HG02885 (cell line): ENCODE measurements around the gene ARRDC1.
"Not testable (repeated sequence)": the region's sequence is repeated elsewhere in the genome, so short reads cannot be mapped to it uniquely, and the experiment has no call there.

Source experiments
- ATAC-seq: cut with Tn5 transposase; IDR thresholded peaks from one replicate; pipeline ENCODE4 v1.9.1; 2021; ENCODE audit warnings: mild to moderate bottlenecking; ENCODE audit not compliant: unreplicated experiment, poor library complexity

ARRDC1 gene

DNA sequence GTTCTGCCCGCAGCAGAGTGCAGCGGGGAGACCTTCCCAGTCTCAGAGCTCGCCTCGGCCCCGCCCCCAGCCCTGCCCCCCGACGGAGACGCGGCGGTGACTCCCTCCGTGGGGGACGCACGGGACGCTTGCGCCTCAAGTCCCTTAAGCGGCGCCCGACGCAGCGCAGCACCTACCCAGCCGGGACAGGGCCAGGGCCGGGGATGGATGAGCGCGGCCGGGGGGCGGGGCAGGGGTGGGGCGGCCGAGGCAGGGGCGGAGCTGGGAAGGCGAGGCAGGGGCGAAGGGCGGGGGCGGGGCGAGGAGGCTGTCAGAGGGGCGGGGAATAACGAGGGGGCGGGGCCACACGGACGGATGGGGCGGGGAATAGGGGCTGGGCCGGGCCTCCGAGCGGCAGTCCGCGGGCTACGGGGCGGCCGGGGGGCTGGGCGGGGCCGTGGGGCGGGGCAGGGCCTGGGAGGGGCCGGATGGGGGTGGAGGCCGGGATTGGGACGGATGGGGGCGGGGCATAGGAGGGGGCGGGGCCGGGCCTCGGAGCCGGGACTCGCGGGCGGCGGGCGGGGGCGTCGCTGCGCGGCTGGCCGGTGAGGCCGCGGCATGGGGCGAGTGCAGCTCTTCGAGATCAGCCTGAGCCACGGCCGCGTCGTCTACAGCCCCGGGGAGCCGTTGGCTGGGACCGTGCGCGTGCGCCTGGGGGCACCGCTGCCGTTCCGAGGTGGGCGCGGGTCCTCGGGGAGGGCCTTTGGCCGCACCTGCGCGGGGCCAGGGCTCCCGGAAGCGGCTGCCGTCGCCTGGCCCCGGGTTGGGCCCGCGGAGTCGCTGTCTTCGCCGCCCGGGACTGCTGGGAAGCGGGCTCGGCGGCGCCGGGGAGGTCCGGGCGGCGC lies at the start of gene ARRDC1:
ARRDC1 (plus strand) TSS at position 566 of the 884 bp plus-strand sequence; CDS start at position 598, 32 bp downstream.
- peak; percentile 78 for ATAC-seq

GRCh38 chr9:137556069-137556838 lies 49.2 kb upstream of the ARRDC1 start:
- no peak for ATAC-seq

DNA sequence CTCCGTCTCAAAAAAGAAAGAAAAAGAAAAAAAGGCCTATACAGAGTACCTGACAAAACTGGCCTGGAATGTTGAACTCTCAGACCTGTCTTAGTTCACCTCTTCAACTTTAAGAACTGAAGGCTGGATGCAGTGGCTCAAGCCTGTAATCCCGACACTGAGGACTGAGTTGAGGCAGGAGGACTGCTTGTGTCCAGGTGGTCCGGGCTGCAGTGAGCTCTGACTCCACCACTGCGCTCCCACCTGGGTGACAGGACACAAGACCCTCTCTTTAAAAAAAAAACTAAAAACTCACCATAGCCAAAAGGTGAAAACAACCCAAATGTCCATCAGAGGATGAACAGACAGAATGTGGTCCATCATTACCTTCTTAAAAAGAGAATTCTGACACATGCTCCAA lies 47.4 kb upstream of the ARRDC1 start:
- ATAC-seq = no peak

DNA sequence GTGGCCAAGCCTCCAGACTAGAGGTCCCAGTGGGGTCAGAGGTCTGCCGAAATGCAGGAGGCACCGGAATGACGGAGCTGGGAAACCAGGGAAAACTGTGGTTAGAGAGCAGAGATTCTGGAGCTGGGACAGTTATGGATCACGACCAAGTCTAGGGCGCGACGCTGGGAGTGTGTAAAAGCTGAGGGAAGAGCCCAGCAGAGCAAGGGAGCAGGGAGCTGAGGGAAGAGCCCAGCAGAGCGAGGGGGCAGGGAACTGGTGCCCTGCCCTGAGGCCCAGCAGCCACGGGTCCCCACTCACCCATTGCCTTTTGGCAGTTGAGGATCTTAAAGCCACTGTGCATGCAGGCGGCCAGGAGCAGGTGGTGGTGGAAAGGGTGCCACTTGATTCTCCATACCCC lies 41.4 kb upstream of the ARRDC1 start:
- no peak for ATAC-seq

DNA sequence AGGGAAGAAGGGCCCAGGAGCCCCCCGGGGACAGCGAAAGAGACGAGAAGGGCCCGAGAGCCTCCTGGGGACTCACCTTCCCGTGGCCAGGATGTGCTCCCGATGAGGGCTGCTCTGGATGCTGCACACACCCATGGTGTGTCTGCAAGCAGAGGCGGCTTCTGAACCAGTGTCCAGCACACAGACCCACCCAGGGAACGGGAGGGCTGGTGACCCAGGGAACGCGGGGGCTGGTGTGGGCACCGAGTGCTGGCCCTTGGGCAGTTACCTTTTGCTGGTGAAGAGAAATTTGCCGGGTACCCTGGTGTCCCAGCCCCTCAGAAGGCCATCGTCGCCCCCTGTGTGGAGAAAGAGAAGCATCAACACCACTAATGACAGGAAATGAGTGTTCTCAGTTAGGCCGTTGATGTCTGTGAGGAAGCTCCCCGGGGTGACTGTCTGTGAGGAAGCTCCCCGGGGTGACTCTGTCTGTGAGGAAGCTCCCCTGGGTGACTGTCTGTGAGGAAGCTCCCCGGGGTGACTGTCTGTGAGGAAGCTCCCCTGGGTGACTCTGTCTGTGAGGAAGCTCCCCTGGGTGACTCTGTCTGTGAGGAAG lies 40.6 kb upstream of the ARRDC1 start:
- ATAC-seq = no peak

DNA sequence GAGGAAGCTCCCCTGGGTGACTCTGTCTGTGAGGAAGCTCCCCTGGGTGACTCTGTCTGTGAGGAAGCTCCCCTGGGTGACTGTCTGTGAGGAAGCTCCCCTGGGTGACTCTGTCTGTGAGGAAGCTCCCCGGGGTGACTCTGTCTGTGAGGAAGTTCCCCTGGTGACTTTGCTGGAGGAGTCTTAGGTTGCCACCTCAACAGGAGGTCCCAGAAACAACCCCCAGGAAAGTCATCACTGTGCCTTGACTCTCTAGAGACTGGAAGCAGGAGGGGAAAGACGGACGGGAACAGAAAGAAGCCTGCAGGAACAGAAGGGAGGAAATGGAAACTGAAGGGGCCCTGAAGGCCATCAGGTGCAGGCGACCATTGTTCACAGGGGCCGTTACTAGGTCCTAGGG lies 37.0 kb upstream of the ARRDC1 start:
- ATAC-seq = not testable (repeated sequence)

DNA sequence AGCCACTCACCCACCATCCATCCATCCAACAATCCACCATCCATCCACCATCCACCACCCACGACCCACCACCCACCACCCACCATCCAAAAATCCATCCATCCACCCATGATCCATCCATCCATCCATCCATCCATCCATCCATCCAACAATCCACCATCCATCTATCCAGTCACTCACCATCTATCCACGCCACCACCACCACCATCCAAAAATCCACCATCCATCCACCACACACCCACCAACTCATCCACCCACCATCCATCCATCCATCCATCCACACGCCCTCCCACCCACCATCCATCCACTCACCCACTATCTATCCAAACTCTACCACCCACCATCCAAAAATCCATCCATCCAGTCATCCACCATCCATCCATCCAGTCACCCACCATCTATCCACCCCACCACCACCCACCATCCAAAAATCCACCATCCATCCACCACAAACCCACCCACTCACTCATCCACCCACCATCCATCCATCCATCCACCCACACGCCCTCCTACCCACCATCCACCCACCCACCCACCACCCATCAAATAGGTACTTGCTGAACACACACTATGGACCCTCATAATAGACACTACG lies 35.8 kb upstream of the ARRDC1 start:
- ATAC-seq = no peak

- ATAC-seq = no peak
Measured at GRCh38 chr9:137570566-137570965, 34.9 kb upstream of the ARRDC1 start.

DNA sequence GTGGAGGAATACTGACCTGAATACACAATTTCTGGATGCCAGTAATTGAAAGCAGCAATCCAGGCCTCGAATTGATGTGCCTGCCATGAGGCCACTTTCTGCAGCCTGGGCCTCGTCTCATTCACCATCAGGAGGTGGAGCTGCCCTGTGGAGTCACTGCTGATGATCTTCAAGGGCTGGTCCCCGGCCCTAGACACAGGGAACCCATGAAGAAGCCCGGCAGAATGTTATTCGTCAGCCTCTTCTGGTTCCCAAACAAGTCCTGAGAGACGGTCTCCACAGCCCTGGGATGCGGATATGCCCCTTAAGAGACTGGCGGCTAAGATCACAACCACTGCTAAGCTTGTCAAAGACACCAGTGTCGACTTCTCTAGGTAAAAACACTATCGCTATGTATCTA lies 31.3 kb upstream of the ARRDC1 start:
- no peak for ATAC-seq

- no peak for ATAC-seq
Measured at GRCh38 chr9:137575364-137575715, 30.1 kb upstream of the ARRDC1 start.

GRCh38 chr9:137575716-137576411 lies 29.6 kb upstream of the ARRDC1 start:
- no peak for ATAC-seq

- ATAC-seq = peak; percentile 89
Measured at GRCh38 chr9:137578518-137579258, 26.8 kb upstream of the ARRDC1 start, which contains the start of gene DPH7. TSS of gene DPH7 (minus strand) at chr9:137578925. CDS start at chr9:137578777, 148 bp downstream.

GRCh38 chr9:137579259-137579604 lies 26.3 kb upstream of the ARRDC1 start:
- ATAC-seq = no peak

- ATAC-seq = no peak
Measured at GRCh38 chr9:137580209-137580953, 25.1 kb upstream of the ARRDC1 start.

GRCh38 chr9:137580954-137581322 lies 24.5 kb upstream of the ARRDC1 start:
- ATAC-seq = no peak

- no peak for ATAC-seq
Measured at GRCh38 chr9:137581361-137582285, 23.9 kb upstream of the ARRDC1 start.

DNA sequence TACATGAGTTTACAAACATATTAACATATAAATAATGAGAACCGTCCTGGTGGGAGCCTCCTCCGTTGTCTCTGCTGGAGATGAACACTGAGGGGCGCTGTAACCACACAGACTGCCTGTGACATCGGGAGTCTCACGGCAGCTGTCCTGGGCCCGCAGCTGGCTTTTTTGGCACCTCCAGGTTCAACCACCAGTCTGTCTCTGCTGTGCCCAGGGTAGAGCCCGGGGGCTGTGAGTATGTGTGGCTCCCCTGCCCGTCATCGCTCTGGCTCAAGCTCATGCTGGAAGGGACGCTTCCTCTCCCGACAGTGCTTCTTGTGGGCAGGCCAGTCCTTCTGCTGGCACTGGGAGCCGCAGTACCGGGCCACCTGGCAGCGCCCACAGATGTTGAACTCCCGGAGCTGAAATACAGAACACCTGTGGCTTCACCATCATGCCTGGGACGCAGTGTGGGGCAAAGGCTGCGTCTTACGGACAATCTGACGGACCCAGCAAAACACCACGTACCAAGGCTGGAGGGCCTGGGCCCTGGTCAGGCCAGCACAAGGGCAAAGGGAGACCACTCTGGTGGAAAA lies 23.1 kb upstream of the ARRDC1 start:
- ATAC-seq = no peak
